Neuronal stem cell (in vitro differentiated cells): ENCODE results near the gene AMY1C.

ENCODE experiments used
- DNase-seq: peaks from one replicate; pipeline ENCODE4 v3.0.0-alpha.2; 2013; ENCODE audit warnings: low spot score
- H2AFZ ChIP-seq: one replicate; pipeline ENCODE4 v1.6.1; 2013; ENCODE audit warnings: mild to moderate bottlenecking, low read length, inconsistent platforms
- H2AK5ac ChIP-seq: 2 replicates; pipeline ENCODE4 v1.6.1; 2013; ENCODE audit warnings: low read depth, mild to moderate bottlenecking, inconsistent platforms, low read length, moderate library complexity, mixed read lengths
- H2BK120ac ChIP-seq: 2 replicates; pipeline ENCODE4 v1.6.1; 2013; ENCODE audit warnings: low read depth, mild to moderate bottlenecking, inconsistent platforms, low read length, moderate library complexity, mixed read lengths
- H2BK12ac ChIP-seq: one replicate; pipeline ENCODE4 v1.6.1; 2013; ENCODE audit warnings: low read length, inconsistent platforms
- H2BK15ac ChIP-seq: 2 replicates; pipeline ENCODE4 v1.6.1; 2013; ENCODE audit warnings: mild to moderate bottlenecking, low read length, inconsistent platforms, mixed read lengths
- H2BK5ac ChIP-seq: one replicate; pipeline ENCODE4 v1.6.1; 2013; ENCODE audit warnings: inconsistent platforms, mild to moderate bottlenecking, low read length, moderate library complexity
- H3K14ac ChIP-seq: one replicate; pipeline ENCODE4 v1.6.1; 2013; ENCODE audit warnings: low read length, inconsistent platforms
- H3K18ac ChIP-seq: 2 replicates; pipeline ENCODE4 v1.6.1; 2013; ENCODE audit warnings: low read length, inconsistent platforms
- H3K23ac ChIP-seq: 2 replicates; pipeline ENCODE4 v1.6.1; 2013; ENCODE audit warnings: low read depth, mild to moderate bottlenecking, mixed read lengths, low read length, inconsistent platforms; ENCODE audit not compliant: poor library complexity
- H3K27ac ChIP-seq: replicated peaks from 3 replicates; pipeline ENCODE4 v1.5.1; 2013; ENCODE audit warnings: low read length, inconsistent platforms
- H3K27me3 ChIP-seq, 3 experiments: 2 replicates each; pipeline ENCODE4 v1.6.1; 2013; ENCODE audit warnings: low read length in 3 of 3, mild to moderate bottlenecking in 2 of 3, inconsistent platforms in 1 of 3, low read depth in 1 of 3, mixed read lengths in 1 of 3, moderate library complexity in 1 of 3; ENCODE audit not compliant: control insufficient read depth in 3 of 3, insufficient read depth in 3 of 3
- H3K36me3 ChIP-seq, 2 donors: replicated peaks in 1 of 2; 2 replicates each; pipeline ENCODE4 v1.6.1; 2013; ENCODE audit warnings: low read length in 2 of 2; ENCODE audit not compliant: control insufficient read depth in 2 of 2, insufficient read depth in 2 of 2
- H3K4ac ChIP-seq: 2 replicates; pipeline ENCODE4 v1.6.1; 2013; ENCODE audit warnings: inconsistent platforms, mild to moderate bottlenecking, low read length, moderate library complexity
- H3K4me1 ChIP-seq, 2 donors: 1 replicate in 1 of 2; 2 replicates in 1 of 2; pipeline ENCODE4 v1.6.1; 2013; ENCODE audit warnings: low read length in 2 of 2, low read depth in 1 of 2; ENCODE audit not compliant: control insufficient read depth in 2 of 2, insufficient read depth in 1 of 2
- H3K4me2 ChIP-seq: one replicate; pipeline ENCODE4 v1.6.1; 2013; ENCODE audit warnings: mild to moderate bottlenecking, low read length, inconsistent platforms; ENCODE audit not compliant: insufficient read depth, poor library complexity, severe bottlenecking
- H3K4me3 ChIP-seq, 2 donors: 2 replicates each; pipeline ENCODE4 v1.5.1; 2013; ENCODE audit warnings: low read length in 2 of 2, mild to moderate bottlenecking in 2 of 2, inconsistent platforms in 1 of 2, moderate library complexity in 1 of 2
- H3K79me1 ChIP-seq: one replicate; pipeline ENCODE4 v1.6.1; 2013; ENCODE audit warnings: low read depth, mild to moderate bottlenecking, inconsistent platforms, low read length, moderate library complexity
- H3K9ac ChIP-seq: one replicate; pipeline ENCODE4 v1.6.1; 2013; ENCODE audit warnings: mild to moderate bottlenecking, low read depth, low read length, inconsistent platforms; ENCODE audit not compliant: poor library complexity
- H3K9me3 ChIP-seq, 2 donors: replicated peaks in 1 of 2; 2 replicates each; pipeline versions ENCODE3 to v1.6.1; 2013; ENCODE audit warnings: low read length in 2 of 2, mild to moderate bottlenecking in 2 of 2, inconsistent platforms in 1 of 2, low read depth in 1 of 2, mixed read lengths in 1 of 2, moderate library complexity in 1 of 2; ENCODE audit not compliant: control insufficient read depth in 2 of 2, insufficient read depth in 1 of 2
- H4K8ac ChIP-seq: one replicate; pipeline ENCODE4 v1.6.1; 2013; ENCODE audit warnings: low read depth, mild to moderate bottlenecking, inconsistent platforms, low read length, moderate library complexity
- H4K91ac ChIP-seq: one replicate; pipeline ENCODE4 v1.6.1; 2013; ENCODE audit warnings: low read length, low read depth, mild to moderate bottlenecking, inconsistent platforms; ENCODE audit not compliant: poor library complexity
- WGBS, 2 donors: extraction: QIAGEN DNeasy Blood & Tissue Kit; methylation state at CpG; one replicate each; pipeline ENCODE4 v1.1.7; 2013; ENCODE audit warnings: missing lambda C conversion rate in 2 of 2, mixed read lengths in 1 of 2; ENCODE audit not compliant: insufficient read length in 2 of 2, insufficient replicate concordance in 1 of 2; ENCODE audit errors: extremely low coverage in 2 of 2; 5-methylcytosine and 5-hydroxymethylcytosine counted together

Gene AMY1C

DNA sequence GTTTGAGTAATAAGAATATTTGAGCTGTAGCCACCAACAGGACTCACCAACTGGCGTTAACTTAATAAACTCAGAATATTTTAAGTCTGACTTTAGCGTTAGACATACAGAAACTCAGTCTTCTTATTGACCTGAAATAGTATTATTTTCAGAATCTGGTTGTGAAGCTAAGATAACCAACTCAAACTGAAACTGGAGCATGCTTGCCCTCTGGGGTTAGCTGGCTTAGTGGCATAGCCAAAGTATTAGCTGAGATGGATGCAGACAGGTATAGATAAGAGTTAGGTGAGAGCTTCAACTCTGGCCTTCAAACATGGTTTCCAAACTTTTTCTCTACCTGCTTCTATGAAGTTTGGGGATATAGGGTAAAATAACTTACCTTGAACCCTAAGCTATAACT, 40.5 kb downstream of the AMY1C start:
- no peak overlapping the region for H3K27ac ChIP-seq
- H3K79me1 ChIP-seq: no peaks in the 10 kb centered on the region
- H2AK5ac ChIP-seq: no peak overlapping the region
- H3K18ac ChIP-seq: no peak overlapping the region
- no peak overlapping the region for H2BK5ac ChIP-seq
- no peak overlapping the region for H4K8ac ChIP-seq
- no peaks in the 10 kb centered on the region for H3K4me1 ChIP-seq
- H3K4ac ChIP-seq: no peak overlapping the region
- H2BK120ac ChIP-seq: no peak overlapping the region
- H3K36me3 ChIP-seq: no peaks in the 10 kb centered on the region
- no peak for DNase-seq
- no peaks in the 10 kb centered on the region for H3K9me3 ChIP-seq
- no peaks in the 10 kb centered on the region for H3K27me3 ChIP-seq
- no peak overlapping the region for H4K91ac ChIP-seq
- no peak overlapping the region for H2BK15ac ChIP-seq
- H3K9ac ChIP-seq: no peak overlapping the region
- H3K4me2 ChIP-seq: no peak overlapping the region
- no CpG with 5 or more reads among the region's 2 CpGs for whole genome bisulfite sequencing, 2 donors
- no peak overlapping the region for H3K4me3 ChIP-seq
- H2BK12ac ChIP-seq: no peak overlapping the region
- no peak overlapping the region for H3K23ac ChIP-seq
- no peak overlapping the region for H2AFZ ChIP-seq
- H3K14ac ChIP-seq: no peak overlapping the region
